ENCODE data around the gene ACTN3.
"Not testable (repeated sequence)": the region's sequence is repeated elsewhere in the genome, so short reads cannot be mapped to it uniquely, and the experiment has no call there.

ACTN3 gene

GRCh38 chr11:66567787-66568123 is 21.1 kb downstream of the ACTN3 start:
- no peak for DNase-seq

DNA sequence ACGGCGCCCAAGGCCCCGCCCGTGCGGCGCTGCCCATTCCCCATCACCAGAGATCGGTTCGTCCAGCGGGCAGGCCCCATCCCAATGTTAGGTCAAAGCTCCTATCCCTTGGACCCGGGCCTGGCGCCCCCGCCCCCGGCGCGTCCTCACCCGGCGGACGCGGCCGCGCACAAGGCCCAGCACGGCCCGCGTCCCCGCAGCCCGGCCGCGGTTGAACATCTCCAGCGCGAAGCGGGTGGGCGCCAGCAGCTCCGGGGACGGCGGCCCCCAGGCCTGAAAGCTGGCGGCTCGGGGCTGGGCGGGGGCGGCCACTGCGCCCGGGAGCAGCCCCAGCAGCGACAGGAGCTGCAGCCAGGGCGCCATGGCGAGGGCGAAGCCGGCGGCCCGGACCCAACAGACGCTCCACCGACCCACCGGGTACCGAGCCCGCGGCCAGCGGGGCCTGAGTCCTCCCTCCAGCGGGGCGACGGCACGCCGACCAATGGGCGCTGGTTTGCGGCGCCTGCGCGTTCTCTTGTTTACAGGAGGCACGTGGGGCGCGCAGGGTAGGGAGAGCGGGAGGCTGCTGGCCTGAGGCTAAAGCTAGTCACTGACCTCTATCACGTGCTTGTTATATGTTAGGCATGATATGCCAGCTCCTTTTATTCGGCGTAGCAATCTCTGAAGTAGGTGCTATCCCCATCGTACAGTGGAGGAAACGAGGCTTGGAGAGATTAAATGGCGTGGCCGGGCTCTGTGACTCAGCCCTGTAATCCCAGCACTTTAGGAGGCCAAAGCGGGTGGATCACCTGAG is 21.6 kb downstream of the ACTN3 start, which contains the start of gene CTSF:
Gene CTSF, minus strand, starts transcription at position 483 of the 793 bp plus-strand sequence. Its CDS starts 120 bp downstream, at position 363.
- DNase-seq: peak; percentile 88

- DNase-seq: no peak
These were observed 22.4 kb downstream of the ACTN3 start for GRCh38 chr11:66569076-66569475.

DNA sequence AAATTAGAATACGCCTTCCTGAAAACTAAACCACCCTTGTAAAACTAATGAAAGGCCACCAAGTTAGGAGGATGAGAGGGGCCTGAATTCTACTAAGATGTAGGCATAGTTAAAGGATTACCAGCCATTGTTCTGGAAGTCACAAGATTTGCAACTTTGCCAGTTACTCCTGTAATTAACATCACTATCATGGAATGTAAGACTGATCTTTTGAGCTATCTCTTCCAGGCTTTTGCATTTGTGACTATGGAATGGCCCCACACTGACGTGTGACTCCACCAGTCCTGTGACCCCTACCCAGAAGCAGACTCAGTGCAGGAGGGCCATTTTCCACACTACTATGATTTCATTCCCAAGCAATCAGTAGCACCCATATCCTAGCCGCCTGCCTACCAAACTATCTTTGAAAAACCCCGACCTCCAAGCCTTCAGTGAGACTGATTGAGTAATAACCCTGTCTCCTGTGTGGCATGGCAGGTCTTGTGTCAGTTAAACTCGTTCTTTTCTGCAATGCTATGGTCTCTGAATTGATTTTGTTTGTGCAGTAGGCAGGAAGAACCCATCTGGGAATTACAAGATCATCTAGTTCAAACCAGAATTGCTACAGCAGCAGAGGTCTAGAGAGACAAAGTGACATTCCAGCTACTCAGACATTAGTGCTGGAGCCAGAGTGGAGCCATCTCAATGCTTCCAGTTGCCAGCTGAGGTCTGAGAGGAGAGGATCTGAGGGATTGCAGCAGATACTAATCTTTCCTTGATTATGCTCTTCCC is 23.6 kb downstream of the ACTN3 start:
- DNase-seq: no peak

- no peak for DNase-seq
These were observed 24.1 kb downstream of the ACTN3 start for GRCh38 chr11:66570850-66571180.

GRCh38 chr11:66579017-66579606 is 32.4 kb downstream of the ACTN3 start:
- peak; percentile 90 for DNase-seq

GRCh38 chr11:66580803-66581202 is 34.1 kb downstream of the ACTN3 start:
- peak; percentile 54 for DNase-seq

DNA sequence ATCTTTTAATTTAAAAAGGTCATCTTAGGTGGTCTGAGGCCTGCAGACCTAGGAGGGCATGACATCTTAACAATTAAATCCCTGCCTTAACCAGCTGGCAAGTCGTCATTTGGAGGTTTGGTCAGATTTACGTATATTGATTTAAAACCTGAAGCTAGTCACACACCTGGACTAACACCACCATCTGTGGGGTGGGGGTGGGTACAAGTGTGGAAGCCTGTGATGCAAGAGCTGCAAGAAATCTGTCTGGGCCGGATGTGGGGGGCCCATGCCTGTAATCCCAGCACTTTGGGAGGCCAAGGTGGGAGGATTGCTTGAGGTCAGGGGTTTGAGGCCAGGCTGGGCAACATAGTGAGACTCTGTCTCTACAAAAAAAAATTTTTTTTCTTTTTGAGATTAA is 34.6 kb downstream of the ACTN3 start:
- no peak for DNase-seq

DNA sequence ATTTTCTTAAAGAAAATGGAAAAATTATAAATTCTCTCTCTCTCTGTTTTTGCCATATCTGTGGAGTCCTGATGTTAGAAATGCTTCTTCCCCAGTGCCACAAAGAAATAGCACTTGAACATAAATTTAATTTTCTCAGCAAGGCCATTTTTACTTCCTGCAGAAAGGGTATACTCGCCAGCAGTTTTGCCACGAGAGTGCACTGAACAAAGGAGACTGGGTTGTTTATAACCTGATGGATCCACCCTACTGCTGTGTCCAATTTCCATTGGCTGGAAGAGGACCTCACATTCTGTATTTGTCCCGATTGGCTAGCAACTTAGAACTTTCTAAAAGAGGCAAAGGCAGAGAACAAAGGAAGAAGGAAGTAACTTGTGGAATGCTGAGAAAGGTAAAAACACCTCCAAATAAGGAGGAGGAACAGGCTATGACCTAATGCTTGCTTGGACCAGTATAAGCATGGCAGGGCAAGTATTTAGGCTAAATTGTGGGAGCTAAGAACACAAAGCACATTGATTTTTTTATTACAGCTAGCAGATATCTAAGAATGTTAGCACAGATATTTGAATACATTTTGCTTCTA is 36.0 kb downstream of the ACTN3 start:
- not testable (repeated sequence) for DNase-seq

- DNase-seq: not testable (repeated sequence)
These were observed 38.7 kb downstream of the ACTN3 start for GRCh38 chr11:66585447-66585846.

GRCh38 chr11:66586136-66586535 is 39.4 kb downstream of the ACTN3 start:
- DNase-seq: no peak

DNA sequence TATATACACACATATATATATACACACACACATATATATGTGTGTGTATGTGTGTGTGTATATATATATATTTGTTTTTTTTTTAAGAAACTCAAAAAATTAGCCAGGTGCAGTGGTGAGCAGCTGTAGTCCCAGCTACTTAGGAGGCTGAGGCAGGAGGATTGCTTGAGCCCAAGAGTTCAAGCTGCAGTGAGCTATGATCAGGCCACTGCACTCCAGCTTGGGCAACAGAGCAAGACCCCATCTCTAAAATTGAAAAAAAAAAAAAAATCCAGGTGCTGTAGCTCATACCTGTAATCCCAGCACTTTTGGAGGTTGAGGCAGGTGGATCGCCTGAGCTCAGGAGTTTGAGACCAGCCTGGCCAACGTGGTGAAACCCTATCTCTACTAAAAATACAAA is 42.6 kb downstream of the ACTN3 start:
- DNase-seq: not testable (repeated sequence)

- DNase-seq: no peak
These were observed 43.4 kb downstream of the ACTN3 start for GRCh38 chr11:66589996-66590675.

- no peak for DNase-seq
These were observed 44.5 kb downstream of the ACTN3 start for GRCh38 chr11:66591175-66591574.

- peak; percentile 99 for DNase-seq
These were observed 46.0 kb downstream of the ACTN3 start, which contains the start of the genes CCDC87 and CCS for GRCh38 chr11:66592457-66593302. TSS of gene CCDC87 (minus strand) at chr11:66593063. CDS start at chr11:66593015, 48 bp downstream. TSS of gene CCS (plus strand) at chr11:66593185. CDS start at chr11:66593262, 77 bp downstream.

DNA sequence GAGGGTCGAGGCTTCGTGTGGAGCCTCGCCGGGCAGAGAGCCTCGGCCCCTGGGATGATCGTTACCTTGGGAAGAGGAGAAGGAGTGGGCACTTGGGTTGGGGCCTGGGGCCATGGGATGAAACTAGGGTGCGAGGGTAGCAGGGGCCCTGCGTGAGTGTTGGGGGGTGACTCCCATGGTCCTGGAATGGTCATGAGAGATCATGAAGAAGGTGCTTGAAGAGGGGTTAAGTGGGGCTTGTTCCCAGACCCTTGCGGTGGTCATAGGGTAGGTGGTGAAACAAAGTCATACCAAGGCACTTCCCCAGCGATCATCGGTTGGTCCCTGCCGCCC is 46.6 kb downstream of the ACTN3 start:
- no peak for DNase-seq

DNA sequence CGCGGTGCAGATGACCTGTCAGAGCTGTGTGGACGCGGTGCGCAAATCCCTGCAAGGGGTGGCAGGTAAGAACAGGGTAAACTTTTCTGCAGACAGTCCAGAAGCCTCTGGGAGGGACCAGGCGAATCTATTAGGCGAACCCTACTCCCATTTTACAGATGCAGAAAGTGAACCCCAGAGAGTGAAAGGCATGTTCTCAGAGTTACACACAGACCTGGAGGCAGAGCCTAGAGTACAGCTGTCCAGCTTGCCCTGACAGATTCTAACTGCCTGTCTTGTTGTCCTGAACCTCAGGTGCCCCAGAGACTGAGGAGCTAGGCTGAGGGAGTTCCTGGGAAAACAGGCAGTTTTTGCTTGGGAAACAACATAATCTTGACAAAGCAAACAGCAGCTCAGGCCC is 46.9 kb downstream of the ACTN3 start:
- no peak for DNase-seq

- no peak for DNase-seq
These were observed 48.7 kb downstream of the ACTN3 start for GRCh38 chr11:66595245-66595904.

- DNase-seq: no peak
These were observed 52.3 kb downstream of the ACTN3 start for GRCh38 chr11:66598993-66599392.

GRCh38 chr11:66600219-66600618 is 53.5 kb downstream of the ACTN3 start:
- no peak for DNase-seq

- DNase-seq: peak; percentile 73
These were observed 54.0 kb downstream of the ACTN3 start for GRCh38 chr11:66600631-66601233.
